ENCODE measurements around the gene MRPL38. TPM values are rescaled to one million over a fixed set of nuclear protein-coding genes. Genes with fewer than 3 reads are reported as not detected.

The MRPL38 gene
- total RNA-seq, 1 experiment from 2014 or later: 108 TPM

DNA sequence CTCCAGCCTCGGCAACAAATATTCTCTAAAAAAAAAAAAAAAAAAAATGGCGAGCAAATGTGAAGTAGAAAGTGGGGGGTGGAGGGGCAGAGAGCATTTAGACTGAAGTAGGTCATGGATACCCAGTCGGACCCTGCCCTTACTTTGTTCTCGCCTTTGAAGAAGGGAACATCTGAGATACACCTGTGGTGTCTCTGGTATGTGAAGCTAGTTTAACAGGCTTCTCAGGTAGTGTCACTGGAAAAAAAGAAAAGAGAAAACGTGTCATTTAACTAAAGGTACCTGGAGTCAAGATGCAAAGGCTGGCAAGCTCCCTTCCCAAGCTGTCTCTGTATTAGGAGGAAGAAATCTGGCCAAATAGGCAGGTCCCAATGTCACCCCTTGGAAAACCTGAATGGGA lies 28.2 kb upstream of the MRPL38 start:
- no peak overlapping the region for H2AFZ ChIP-seq (ENCODE audit: low read length)
- no peak overlapping the region for H3K4me2 ChIP-seq (ENCODE audit: insufficient read depth, insufficient read length, low read length)
- H3K14ac ChIP-seq (ENCODE audit: insufficient read depth, low read length): no peak overlapping the region
- H3T11ph ChIP-seq (ENCODE audit: low read length): no peak overlapping the region
- H3K27me3 ChIP-seq (ENCODE audit: insufficient read depth, low read length): no peaks in the 10 kb centered on the region
- no peak overlapping the region for H2AK5ac ChIP-seq (ENCODE audit: insufficient read length, low read length)
- H3K4me1 ChIP-seq (ENCODE audit: insufficient read depth, low read length): no peaks in the 10 kb centered on the region
- H3K9me3 Mint-ChIP-seq: no peaks in the 10 kb centered on the region
- H3K4me3 Mint-ChIP-seq: no peak overlapping the region
- peaks cover 3 to 22% (median 6%) of the 10 kb centered on the region in 3 experiments; a peak in 3 of 7 replicates for H3K36me3 Mint-ChIP-seq (ENCODE audit: insufficient read depth in 1 of 3, low read depth in 3 of 3)
- WGBS (ENCODE audit: extremely low coverage, insufficient read length, low lambda C conversion rate): no CpG with 5 or more reads among the region's 5 CpGs
- H3K4me1 Mint-ChIP-seq: no peaks in the 10 kb centered on the region
- no peak overlapping the region for H2BK15ac ChIP-seq (ENCODE audit: low read depth, low read length)
- H3K56ac ChIP-seq (ENCODE audit: insufficient read length, low read depth, low read length): no peak overlapping the region
- no peak overlapping the region for H2BK20ac ChIP-seq (ENCODE audit: low read depth, low read length, poor library complexity, severe bottlenecking)
- H2BK120ac ChIP-seq (ENCODE audit: low read depth, low read length, poor library complexity, severe bottlenecking): no peak overlapping the region
- TF ChIP-seq CTCF (conservative IDR thresholded peaks at IDR 0.05): no peak
- H4K91ac ChIP-seq (ENCODE audit: insufficient read length, low read depth, low read length): no peak overlapping the region
- no peaks in the 10 kb centered on the region for H3K9me3 ChIP-seq (ENCODE audit: control insufficient read depth, low read depth, low read length)
- no peak overlapping the region for H3K23ac ChIP-seq (ENCODE audit: insufficient read length, low read depth, low read length)
- H3K27me3 Mint-ChIP-seq (ENCODE audit: low read depth): no peaks in the 10 kb centered on the region
- no peaks in the 10 kb centered on the region for H3K79me2 ChIP-seq (ENCODE audit: insufficient read depth, low read length)
- H2BK12ac ChIP-seq (ENCODE audit: insufficient read length, low read depth, low read length): no peak overlapping the region
- no peak overlapping the region for H3K18ac ChIP-seq (ENCODE audit: insufficient read length, low read depth, low read length)
- H3K23me2 ChIP-seq (ENCODE audit: insufficient read length, low read depth, low read length, poor library complexity, severe bottlenecking): no peaks in the 10 kb centered on the region
- H3K4ac ChIP-seq (ENCODE audit: low read depth, low read length): no peak overlapping the region
- no peak overlapping the region for H3K9ac ChIP-seq (ENCODE audit: extremely low read depth, insufficient read length, low read length)
- no peaks in the 10 kb centered on the region for H3K79me1 ChIP-seq (ENCODE audit: insufficient read depth, low read depth, low read length, poor library complexity, severe bottlenecking)
- no peak overlapping the region for H4K5ac ChIP-seq (ENCODE audit: insufficient read length, low read depth, low read length)
- H3K27ac Mint-ChIP-seq: no peak overlapping the region; a peak in 1 of 7 replicates
- H2BK5ac ChIP-seq (ENCODE audit: insufficient read length, low read length): no peak overlapping the region
- no peak overlapping the region for H4K8ac ChIP-seq (replicated peaks; ENCODE audit: insufficient read length, low read depth, low read length)
- no peak for DNase-seq
- no peak overlapping the region for H3K27ac ChIP-seq (ENCODE audit: insufficient read length, low read depth, low read length)
- no peaks in the 10 kb centered on the region for H4K20me1 ChIP-seq (ENCODE audit: control insufficient read depth, insufficient read depth, insufficient read length)
